GM18498 (cell line): Measurements from ENCODE around the gene TAOK1.
"Not testable (repeated sequence)": the region's sequence is repeated elsewhere in the genome, so short reads cannot be mapped to it uniquely, and the experiment has no call there.

ENCODE experiments used
- ATAC-seq: cut with Tn5 transposase; IDR thresholded peaks from one replicate; pipeline ENCODE4 v1.9.1; 2021; ENCODE audit warnings: mild to moderate bottlenecking, moderate library complexity; ENCODE audit not compliant: unreplicated experiment

The TAOK1 gene

DNA sequence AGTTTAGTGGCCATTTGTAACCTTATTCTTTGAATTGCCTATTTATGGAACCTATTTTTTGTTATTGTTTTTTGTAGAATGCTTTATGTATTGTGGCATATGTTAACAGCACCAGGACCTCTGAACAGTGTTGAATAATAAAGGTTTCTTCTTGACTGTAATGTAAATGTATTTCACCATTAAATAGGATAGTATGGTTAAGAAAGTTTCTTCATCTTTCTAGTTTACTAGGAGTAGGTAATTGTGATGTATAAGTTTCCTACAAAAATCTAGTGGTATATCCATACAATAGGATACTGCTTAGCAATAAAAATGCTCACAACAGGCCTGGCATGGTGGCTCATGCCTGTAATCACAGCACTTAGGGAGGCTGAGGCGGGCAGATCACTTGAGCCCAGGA lies 52.3 kb downstream of the TAOK1 start:
- no peak for ATAC-seq

DNA sequence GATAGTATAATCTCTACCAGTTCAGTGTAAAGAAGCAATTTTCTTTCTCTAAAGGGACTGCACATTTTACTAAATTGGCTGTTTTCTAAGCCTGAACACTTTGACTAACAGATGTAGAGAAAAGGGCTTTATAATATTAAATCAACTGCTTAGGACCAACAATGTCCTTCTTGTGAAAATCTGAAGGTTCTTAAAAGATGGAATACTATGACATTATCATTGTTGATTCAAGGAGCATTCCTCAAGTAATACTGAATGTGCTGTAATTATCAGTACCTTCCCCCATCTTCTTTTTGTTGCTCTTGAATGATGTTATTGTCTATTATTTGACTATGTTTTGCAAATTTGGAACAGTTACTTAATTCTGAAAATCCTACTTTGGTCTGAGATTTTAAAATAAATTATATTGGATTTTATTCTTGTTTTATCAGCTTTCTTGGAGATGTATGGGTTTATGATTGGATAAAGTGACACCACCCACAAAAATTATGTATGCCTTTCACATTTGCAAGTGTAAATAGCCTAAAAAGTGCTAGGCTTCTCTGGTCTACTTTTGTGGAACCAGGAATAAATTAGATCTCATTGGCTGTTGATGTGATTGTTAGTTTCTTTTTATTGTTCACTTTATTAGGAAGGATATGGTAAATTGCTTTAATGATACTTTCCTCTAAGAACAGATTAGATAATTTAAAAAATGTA lies 53.0 kb downstream of the TAOK1 start:
- ATAC-seq = no peak

DNA sequence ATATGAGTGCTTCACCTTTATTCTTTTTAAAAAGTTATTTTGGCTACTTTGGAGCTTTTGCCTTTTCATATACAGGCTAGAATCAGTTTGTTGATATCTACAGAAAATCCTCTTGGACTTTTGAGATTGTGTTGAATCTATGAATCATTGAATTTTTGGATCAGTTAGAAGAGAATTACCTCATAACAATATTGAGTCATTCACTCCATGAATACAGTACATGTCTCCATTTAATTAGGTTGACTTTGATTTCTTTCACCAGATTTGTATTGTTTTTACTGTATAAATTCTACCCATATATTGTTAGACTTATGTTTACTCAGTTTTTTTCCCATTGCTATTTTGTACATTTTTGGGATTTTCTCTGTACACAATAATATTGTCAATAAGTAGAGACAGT lies 54.4 kb downstream of the TAOK1 start:
- no peak for ATAC-seq

DNA sequence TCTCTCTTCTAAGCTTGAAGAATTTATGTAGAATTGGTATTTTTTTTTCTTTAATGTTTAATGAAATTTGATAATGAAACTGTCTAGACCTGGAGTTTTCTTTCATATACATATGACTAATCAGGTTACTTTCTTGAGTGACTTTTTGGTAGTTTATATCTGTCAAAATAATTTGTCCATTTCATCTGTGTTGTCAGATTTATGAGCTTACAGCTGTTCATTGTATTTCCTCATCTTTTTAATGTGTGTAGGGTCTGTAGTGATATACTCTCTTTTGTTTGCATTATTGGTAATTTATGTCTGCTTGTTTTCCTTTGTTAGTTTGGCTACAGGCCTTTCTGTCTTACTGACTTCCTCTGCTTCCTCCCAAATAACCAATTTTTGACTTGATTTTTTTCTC lies 55.7 kb downstream of the TAOK1 start:
- ATAC-seq = no peak

DNA sequence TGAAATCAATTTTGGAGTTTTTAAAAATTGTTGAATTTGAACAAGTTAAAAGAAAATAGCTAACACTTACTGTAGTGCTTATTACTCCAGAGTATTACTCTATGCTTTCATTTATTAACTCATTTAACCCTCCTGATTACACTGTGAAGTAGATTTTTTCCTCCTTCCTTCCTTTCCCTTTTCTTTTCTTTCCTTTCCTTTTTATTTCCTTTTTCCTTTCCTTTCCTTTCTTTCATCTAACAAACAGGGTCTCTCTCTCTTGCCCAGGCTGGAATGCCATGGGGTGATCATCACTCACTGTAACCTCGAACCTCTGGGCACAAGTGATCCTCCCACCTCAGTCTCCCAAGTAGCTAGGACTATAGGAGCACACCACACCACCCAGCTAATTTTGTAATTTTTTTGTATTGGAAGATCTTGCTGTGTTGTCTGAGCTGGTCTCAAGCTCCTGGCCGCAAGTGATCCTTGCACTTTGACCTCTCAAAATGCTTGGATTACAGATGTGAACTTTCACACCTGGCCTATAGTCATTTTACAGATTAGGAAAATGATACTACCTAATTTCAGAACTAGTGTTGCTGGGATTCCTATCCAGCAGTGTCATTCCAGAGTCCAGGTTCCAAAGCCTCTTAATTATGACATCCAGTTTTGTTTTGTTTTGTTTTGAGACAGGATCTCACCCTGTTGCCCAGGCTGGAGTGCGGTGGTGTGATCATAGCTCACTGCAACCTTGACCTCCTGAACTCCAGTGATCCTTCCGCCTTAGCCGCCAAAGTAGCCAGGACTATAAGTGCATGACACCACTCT lies 59.9 kb downstream of the TAOK1 start:
- no peak for ATAC-seq

DNA sequence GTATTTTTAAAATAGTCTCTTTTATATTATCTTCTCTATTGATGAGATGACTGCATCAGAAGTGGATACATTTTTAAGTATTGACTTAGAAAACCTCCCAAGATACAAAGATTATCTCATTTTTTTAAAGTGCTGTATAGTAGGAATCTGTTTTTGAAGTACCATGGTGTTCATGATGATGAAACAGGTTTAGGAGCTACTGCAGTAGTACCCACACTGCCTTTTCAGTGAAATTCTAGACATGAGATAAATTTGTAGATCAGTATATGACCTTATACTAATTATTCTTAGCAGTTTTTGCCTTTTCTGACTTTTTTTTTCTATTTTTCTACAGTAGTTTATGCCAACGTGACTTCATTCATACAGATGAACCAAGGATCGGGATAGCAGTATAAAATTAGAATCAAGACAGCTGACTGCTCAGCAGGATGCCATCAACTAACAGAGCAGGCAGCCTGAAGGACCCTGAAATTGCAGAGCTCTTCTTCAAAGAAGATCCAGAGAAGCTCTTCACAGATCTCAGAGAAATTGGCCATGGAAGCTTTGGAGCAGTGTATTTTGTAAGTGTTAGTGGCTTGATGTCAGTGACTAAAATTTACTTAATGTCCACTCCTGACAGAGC lies 61.1 kb downstream of the TAOK1 start:
- ATAC-seq = no peak

DNA sequence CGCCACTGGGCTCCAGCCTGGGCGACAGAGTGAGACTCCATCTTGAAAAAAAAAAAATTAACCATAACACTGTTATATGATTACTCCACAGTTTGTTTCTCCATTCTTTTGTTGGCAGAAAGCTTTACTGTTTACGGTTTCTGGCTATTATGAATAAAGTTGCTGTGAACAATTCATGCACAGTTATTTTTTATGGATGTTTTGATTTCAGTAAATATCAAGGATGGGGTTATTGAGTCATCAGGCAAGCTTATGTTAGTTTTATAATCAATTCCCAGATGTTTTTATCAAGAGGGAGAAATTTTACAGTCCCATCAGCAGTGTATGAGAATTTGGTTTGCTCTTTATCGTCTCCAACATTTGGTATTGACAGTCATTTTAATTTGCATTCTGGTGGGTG lies 67.9 kb downstream of the TAOK1 start:
- ATAC-seq = no peak

DNA sequence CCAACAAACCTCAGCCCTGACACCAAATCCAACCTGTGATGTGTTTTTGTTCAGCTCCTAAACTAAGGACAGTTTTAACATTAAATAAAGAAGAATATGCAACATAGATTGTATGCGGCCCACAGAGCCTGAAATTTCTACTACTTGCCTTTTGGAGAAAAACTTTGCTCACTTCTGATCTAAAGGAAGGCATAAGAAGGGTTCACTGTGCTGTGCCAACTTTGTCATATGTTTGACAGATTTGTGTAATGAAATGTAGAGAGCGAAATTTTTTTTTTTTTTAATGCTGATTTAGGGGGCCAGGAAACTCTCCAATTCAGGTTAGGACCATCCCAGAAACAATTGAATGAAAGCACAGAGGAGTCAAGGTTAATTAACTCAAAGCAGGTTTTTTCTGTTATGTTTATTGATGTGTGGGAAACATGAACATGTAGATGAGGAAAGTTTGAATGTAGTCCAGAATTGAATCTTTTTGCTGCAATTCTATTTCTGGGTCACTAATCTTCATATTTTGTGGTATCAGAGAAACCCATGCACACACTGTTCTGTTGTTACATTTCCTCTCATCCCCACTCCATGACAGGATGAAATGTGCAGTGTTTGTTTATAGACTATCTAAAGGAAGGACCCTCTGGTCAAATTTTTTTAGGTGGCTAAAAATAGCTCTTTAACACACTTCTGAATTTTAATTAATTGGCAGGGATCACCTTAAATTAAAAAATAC lies 71.5 kb downstream of the TAOK1 start:
- ATAC-seq = no peak

DNA sequence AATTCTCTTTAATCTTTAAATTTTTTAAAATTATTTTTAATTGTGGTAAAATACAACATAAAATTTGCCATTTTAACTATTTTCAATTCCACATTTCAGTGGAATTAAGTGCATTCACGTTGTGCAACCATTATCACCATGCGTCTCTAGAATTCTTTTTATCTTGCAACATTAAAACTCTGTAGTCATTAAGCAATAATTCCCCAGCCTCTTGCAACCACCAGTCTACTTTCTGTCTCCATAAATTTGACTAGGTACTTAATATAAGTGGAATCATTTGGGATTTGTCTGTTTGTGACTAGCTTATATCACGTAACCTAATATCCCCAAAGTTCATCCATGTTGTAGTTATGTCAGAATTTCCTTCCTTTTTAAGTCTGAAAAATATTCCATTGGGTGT lies 79.1 kb downstream of the TAOK1 start:
- ATAC-seq = no peak

DNA sequence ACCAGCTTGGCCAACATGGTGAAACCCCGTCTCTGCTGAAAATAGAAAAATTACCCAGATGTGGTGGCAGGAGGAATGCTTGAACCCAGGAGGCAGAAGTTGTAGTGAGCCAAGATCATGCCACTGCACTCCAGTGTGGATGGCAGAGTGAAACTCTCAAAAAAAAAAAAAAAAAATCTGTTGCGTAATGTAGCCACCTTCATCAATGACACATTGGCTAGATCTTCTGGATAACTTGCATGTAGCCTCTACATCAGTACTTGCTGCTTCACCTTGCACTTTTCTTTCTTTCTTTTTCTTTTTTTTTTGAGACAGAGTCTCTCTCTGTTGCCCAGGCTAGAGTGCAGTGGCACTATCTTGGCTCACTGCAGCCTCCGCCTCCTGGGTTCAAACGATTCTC lies 83.3 kb downstream of the TAOK1 start:
- not testable (repeated sequence) for ATAC-seq

DNA sequence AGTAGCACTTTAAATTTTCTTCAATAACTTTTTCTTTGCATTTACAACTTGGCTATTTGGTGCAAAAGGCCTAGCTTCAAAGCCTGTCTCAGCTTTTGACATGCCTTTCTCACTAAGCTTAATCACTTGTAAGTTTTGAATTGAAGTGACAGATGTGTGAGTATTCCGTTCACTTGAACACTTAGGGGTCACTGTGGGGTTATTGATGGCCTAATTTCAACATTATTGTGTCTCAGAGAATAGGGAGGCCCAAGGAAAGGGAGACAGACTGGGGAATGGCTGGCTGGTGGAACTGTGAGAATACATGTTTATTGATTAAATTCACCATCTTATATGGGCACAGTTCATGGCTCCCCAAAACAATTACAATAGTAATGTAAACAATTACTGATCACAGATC lies 84.1 kb downstream of the TAOK1 start:
- no peak for ATAC-seq

DNA sequence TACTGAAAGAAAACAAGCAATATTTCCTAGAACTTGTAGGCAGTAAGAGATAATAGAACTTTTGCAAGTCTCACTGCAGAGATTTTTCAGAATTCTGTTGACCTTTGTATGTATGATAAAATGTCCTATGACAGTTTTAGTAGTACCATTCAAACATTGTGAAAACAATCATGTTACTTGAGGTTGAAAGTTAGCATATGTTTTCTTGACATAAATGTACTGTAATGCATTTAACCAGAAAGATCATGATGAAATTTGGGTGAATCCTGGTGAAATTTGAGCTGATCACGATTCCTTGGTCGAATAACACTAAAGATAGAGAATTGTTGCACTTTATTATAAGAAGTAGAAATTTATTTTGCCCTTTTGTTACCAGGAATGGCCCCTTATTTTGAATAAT lies 85.7 kb downstream of the TAOK1 start:
- ATAC-seq = no peak

DNA sequence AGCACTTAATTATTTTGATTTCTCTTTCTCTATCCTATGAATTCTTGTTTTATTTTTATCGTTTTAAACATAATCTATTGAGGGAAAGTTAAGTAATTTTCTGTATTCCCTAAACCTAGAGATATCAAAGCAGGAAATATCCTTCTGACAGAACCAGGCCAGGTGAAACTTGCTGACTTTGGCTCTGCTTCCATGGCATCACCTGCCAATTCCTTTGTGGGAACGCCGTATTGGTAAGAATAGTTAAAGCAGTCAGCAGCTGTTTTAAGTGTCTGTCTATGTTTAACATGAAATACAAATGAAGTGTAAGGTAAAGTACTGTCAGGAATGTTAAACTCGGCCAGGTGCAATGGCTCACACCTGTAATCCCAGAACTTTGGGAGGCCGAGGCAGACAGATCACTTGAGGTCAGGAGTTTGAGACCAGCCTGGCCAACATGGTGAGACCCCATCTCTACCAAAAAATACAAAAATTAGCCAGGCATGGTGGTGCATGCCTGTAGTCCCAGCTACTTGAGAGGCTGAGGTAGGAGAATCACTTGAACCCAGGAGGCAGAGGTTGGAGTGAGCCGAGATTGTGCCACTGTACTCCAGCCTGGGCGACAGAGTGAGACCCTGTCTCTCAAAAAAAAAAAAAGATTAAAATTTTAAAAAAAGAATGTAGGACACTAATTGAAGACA lies 90.2 kb downstream of the TAOK1 start:
- not testable (repeated sequence) for ATAC-seq

DNA sequence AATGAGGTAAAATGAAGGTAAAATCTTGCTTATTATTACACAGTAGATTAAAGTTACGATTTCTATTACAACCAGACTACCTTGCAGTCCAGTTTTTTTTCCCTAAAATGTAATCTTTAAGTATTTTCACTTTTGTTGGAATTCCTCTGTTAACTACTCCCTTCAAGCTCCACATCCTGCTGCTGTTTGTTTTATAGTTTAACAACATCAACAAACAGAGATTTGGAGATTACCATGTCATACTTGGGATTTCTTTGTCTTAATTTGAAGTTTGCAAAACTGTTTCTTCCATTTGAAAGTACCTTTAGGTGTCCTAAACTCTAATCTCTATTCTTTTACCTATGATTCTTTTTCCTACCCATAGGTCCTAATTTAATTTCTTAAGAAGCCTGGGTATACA lies 93.3 kb downstream of the TAOK1 start:
- no peak for ATAC-seq

DNA sequence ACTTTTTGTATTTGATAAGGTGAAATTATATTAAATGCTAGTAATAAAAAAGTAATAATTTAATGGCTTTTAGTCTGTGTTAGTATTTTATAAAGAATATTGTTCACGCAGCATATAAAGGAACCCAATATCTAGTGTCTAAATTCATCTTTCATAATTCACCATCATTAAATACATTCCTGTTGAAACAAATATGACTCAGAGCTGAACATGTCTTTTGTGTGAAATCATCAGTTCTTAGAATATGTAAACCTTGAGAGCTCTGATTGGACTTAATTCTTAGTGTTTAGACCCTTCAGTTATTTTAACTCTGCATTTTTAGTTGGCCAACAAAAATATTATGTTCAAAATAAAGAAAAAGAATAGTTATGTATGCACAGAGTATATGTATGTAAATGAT lies 104.8 kb downstream of the TAOK1 start:
- ATAC-seq = no peak

DNA sequence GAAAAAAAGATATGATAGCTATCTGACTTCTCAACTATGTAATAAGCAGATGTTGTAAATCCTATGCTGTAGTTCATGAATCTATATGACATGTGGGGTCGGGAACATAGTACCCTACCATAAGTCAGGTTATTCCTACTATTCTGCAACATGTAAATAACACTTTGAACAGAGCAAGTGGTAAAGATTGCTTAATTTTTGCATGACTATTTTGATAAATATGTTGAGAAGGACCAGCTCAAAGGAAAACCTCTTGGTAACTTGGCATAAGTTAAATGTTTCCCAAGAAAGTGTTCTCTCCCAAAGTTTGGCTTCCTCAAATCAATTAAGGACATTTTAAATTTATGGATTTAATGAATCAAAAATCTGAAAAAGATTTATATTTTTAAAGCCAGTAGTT lies 114.5 kb downstream of the TAOK1 start:
- no peak for ATAC-seq

DNA sequence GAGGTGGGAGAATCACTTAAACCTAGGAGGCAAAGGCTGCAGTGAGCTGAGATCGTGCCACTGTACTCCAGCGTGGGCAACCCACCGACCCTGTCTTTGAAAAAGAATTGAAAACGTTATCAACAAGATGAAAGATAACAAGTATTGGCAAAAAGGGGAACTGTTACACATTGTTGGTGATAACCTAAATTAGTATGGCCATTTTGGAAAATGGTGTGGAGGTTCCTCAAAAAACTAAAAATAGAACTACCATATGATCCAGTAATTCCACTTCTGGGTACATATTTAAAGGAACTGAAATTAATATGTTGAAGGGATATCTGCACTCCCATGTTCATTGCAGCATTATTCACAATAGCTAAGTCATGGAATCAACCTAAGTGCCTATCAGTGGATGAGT lies 115.7 kb downstream of the TAOK1 start:
- ATAC-seq = no peak

DNA sequence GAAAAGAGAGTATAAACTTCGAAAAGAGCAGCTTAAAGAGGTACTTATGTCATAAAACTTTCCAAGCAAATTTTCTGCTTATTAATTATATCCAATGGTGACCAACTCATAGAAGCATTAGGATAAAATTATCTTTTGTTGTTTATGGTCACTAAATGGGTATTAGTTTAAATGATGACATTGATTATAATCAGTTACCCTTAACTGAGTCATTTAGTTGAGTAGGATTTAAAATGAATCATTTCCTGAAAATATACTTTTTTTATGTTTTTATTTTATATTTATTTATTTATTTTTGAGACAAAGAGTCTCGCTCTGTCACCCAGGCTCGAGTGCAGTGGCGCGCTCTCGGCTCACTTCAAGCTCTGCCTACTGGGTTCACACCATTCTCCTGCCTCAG lies 120.8 kb downstream of the TAOK1 start:
- ATAC-seq = no peak

DNA sequence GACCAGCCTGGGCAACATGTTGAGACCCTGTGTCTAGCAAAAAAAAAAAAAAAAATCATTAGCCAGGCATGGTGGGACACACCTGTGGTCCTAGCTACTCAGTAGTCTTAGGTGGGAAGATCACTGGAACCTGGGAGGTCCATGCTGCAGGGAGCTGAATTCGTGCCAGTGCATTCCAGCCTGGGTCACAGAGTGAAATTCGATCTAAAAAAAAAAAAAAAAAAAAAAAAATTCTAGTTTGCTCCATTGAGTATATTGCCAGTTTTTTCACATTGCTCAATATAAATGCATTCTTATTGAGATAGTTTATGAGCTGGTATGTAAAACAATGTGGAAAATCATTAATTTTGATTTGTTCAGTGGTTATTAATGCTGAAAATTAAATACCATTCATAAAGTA lies 124.6 kb downstream of the TAOK1 start:
- ATAC-seq = no peak

DNA sequence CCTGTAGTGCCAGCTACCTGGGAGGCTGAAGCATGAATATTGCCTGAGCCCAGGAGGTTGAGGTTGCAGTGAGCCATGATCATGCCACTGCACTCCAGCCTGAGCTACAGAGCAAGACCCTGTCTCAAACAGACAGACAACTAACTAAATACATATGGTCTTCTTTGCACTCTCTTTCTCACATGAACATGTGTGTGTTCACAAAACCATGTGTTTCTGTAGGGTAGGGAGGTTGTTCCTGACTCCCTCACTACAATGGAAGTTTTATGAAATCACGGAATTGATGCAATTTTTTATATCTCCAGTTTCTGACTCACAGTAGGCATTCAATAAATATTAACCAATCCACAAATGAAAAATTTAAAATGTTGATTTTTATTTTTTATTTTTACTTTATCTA lies 128.2 kb downstream of the TAOK1 start:
- ATAC-seq = no peak

DNA sequence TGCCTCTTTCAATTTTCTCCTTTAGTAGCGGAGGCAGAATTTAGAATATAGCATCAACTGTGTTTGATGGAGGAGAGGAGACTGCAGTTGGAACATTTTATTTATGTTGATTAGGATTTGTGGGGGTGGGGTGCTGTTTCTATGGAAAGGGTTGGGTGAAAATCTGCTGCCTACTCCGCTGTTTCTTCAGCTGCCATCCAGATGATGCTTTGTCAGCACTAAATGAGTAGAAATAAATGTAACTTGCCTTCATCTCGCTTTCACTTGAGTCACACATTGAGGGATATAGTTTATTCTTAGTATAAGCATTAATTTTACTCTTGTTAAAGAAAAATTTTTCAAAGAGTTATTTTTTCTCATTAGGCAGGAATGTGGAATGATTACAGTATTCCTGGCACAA lies 134.5 kb downstream of the TAOK1 start:
- no peak for ATAC-seq
